GM19043 (cell line): ENCODE measurements around the gene FAM162A.
"Not testable (repeated sequence)": the region's sequence is repeated elsewhere in the genome, so short reads cannot be mapped to it uniquely, and the experiment has no call there.

Experiments used
- ATAC-seq: cut with Tn5 transposase; IDR thresholded peaks from one replicate; pipeline ENCODE4 v1.9.1; 2021; ENCODE audit warnings: low read depth; ENCODE audit not compliant: unreplicated experiment

The FAM162A gene

DNA sequence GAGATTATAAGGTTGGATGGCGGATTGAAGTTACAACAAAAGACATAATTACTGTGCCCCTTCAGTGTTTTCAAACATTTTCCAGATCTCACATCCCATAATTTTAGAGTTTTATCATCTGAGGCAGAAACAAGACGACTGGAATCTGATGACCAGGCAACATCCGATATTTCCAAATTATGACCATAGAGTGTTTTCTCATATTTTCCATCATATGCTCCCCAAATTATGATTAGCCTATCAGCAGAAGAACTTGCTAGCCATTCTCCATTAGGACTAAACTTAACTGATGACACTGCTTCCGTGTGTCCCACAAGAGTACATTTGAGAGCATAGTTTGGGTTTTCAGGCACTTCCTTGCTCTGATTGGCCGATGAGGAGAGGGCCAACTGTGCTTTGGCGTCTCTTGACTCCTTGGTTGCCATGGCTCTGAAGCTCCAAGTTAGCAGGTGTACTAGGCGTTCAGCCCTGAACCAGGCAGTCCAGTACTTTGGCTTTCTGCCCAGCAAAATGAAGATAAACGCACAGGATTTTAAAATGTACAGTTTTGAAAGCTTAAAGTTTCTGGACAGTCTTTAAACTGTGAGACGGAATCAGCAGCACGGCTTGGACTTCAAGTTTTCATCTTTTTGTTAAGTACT lies 31.2 kb downstream of the FAM162A start:
- ATAC-seq, result peak; percentile 43

DNA sequence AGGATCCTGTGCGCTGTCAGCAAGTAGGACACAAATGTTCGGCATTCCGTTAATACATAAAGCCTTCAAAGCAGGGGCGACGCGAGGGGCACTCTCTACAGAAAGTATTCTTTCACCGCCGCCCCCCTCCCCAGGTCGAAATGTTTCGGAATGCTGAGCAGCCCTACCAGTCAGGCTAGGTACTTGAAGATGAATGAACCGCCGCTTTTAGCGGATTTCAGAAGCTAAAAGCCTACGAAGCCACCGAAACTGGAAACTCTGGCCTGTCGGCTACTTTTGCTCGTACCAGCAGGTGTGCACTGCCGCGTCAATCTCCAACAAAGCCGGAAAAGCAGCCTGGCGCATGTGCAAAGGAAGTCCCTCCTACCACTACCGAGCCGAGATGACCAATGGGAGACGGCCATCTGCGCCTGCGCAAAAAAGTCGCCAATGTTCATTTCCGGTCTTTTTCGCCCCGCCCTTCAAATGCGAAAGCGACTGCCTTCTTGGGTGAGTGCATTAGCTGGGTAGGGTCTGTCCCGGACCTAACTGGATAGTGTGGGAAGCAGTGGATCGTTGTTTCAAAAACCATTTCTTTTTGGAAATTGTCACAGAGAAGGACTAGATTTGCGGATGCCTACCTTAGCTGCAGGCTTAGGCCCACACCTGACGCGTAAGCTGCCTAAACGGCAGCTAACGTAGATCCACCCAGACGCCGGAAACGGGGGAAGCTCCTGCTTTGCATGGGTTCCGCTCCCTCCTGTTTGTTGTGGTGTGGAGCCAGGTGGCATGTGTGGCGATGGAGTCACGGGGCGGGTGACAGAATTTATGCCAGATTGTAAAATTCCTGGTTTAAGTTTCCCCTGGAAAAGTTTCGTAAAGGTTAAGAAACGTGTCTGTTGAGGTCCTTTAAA lies 32.0 kb downstream of the FAM162A start, which contains the start of gene WDR5B:
Gene WDR5B (minus strand): TSS at position 301 of the 893 bp plus-strand sequence. CDS start 534 bp downstream, outside the sequence.
- ATAC-seq, result peak; percentile 83

DNA sequence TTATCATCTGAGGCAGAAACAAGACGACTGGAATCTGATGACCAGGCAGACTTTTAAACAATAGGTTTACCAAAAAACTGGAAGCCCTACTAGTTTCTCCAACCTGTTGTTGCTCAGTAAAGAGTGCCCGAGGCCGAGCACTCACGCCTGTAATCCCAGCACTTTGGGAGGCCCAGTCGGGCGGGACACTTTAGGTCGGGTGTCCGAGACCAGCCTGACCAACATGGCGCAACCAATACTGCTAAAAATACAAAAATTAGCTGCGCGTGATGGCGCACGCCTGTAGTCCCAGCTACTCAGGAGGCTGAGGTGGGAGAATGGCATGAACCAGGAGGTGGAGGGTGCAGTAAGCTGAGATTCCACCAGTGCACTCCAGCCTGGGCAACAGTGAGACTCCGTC lies 33.0 kb downstream of the FAM162A start:
- ATAC-seq, result no peak

DNA sequence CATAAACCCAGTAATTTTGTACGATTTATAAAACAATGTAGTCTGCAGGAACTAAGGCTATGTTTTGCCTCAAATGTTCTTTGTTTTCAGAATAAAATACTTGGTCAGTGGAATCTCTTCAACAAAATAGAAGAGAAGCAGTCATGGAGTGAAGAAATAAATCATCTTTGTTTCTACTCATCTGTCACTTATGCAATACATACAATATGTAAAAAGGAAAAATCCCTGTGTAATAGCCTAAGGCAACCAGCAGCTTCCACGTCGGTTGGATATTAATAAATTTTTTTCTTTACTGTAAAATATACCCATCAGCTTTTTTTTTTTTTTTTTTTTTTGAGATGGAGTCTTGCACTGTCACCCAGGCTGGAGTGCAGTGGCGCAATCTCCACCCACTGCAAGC lies 37.1 kb downstream of the FAM162A start:
- no peak for ATAC-seq

DNA sequence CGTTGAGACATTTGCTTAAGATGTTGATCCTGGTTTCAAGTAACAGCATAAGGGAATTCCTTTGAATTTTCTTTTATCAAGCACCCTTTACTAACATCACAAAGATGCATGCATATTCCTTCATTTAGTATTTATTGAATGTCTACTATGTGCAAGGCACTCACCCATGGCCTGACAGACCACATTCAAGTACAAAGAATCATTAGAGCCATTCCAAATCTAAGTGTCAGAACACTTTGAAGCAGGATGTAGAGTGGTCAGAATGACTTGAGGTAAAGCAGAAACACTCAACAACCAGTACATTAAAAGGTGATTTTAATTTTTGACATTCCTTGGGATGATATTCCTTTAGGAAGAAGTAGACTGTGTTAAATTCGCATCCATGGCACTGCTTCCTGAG lies 37.9 kb downstream of the FAM162A start:
- no peak for ATAC-seq

DNA sequence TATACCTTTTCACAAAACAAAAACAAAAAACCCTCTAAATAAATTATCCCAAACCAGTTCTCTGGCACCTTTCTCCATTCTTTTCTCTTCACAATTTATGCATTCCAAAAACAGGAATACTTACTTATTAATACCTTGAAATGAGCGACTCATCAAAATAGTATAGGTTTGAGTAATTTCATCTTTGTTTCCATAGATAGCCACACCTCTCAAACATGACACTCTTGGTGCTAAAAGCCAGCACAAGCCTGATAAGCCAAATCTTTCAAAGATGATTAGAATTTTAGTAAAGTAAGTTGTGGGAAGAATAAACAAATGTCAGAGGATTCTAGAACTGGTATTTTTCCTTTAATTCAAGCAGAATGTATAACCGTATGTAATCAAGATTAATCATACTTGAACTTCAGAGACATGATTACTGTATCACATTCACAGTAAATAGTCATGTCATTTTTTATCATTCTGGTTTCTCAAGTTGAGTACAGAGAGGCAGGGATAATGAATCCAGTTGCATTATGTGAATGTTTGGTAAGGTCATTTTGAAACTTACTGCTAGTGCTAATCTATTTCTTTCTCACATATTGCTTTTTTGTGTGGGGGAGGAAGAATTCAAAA lies 44.0 kb downstream of the FAM162A start:
- no peak for ATAC-seq

DNA sequence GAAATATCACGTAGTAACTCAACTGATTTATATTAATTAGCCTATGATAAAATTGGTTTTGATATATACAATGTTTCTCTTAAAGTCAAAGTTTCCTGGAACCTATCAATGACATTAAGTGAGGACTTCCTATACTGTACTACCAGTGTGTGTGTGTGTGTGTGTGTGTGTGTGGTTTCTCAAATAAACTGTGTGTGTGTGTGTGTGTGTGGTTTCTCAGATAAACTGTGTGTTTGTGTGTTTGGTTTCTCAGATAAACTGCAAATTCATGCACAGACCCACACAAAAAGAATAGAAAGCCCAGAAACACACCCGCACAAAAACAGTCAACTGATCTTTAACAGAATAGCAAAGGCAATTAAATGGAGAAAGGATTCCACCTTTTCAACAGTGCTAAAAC lies 46.4 kb downstream of the FAM162A start:
- no peak for ATAC-seq

DNA sequence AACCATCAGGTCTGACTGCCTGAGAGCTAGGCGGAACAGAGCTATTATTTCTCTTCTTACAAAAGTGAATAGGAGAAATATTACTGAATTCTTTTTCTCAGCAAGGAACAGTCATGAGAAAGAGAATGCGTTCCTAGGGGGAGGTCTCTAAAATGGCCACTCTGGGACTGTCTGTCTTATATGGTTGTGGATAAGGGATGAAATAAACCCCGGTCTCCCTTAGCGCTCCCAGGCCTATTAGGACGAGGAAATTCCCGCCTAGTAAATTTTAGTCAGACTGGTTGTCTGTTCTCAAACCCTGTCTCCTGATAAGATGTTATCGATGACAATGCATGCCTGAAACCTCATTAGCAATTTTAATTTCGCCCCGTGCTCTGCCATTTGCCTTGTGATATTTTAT lies 52.0 kb downstream of the FAM162A start:
- ATAC-seq, result no peak

DNA sequence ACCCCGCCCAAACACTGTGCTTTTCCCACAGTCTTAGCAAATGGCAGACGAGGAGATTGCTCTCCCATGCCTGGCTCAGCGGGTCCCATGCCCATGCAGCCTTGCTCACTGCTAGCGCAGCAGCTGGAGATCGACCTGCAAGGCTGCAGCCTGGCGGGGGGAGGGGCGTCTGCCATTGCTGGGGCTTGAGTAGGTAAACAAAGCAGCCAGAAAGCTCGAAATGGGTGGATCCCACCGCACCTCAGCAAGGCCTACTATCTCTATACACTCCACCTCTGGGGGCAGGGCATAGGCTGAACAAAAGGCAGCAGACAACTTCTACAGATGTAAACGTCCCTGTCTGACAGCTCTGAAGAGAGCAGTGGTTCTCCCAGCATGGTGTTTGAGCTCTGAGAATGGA lies 59.1 kb downstream of the FAM162A start:
- no peak for ATAC-seq

DNA sequence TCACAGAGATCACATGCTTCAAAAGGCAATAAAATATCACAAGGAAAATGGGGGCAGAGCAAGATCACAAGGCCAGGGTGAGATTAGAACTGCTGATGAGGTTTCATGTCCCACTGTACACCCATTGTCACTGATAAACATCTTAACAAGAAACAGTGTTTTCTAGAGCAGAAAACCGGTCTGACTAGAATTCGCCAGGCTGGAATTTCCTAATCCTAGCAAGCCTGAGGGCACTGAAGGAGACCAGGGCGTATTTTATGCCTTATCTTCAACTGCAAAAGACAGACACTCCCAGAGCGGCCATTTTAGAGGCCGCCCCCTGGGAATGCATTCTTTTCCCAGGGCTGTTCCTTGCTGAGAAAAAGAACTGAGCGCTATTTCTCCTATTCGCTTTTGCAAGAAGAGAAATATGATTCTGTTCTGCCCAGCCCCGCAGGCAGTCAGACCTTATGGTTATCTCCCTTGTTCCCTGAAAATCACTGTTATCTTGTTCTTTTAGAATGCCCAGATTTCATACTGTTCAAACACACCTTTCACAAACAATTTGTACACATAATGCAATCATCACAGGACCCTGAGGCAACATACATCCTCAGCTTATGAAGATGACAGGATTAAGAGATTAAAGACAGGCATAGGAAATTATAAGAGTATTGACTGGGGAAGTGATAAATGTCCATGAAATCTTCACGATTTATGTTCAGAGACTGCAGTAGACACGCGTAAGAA lies 59.9 kb downstream of the FAM162A start:
- not testable (repeated sequence) for ATAC-seq

DNA sequence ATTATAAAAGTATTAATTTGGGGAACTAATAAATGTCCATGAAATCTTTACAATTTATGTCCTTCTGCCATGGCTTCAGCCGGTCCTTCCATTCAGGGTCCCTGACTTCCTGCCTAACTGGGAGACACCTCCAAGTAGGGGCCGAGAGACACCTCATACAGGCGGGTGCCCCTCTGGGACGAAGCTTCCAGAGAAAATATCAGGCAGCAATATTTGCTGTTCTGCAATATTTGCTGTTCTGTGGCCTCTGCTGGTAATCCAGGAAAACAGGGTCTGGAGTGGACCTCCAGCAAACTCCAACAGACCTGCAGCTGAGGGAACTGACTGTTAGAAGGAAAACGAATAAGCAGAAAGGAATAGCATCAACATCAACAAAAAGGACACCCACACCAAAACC lies 60.5 kb downstream of the FAM162A start:
- ATAC-seq, result not testable (repeated sequence)

DNA sequence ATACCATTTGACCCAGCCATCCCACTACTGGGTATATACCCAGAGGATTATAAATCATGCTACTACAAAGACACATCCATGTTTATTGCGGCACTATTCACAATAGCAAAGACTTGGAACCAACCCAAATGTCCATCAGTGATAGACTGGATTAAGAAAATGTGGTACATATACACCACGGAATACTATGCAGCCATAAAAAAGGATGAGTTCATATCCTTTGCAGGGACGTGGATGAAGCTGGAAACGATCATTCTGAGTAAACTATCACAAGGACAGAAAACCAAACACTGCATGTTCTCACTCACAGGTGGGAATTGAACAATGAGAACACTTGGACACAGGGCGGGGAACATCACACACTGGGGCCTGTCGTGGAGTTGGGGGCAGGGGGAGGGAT lies 64.2 kb downstream of the FAM162A start:
- not testable (repeated sequence) for ATAC-seq

DNA sequence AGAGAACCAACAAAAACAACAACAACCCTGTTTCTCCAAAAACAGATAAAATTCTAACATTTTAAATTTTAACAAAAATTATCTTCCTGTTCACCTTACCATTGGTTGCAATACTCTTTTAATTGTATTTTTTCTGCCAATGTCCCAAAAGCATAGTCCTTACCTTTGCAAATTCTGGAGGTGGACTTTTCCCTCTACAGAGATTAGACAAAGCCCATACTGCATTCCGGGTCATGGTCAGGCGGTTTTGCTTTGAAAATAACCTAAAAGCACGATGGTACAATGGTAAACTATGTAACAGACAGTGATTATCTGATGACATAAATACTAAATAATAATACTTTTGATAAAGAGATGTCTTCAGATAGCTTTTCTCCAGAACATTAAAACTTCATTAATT lies 67.4 kb downstream of the FAM162A start:
- ATAC-seq, result no peak

DNA sequence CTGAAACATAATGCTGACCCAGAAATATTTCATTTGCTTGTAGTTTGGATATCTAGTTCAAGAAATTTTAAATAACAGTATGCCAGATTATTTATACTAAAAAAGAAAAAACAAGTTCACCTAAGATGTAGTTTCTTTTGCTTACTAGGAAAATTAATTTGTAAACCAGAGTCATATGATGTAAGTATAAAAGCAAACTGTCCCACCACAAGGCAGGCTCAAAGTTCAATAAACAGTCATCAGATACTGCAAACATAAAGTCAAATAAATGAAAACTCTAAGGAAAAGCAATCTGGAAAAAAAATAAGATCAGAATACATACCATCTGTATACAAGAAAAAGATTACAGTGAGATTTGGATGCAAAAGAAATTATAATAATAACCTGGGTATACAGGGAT lies 72.1 kb downstream of the FAM162A start:
- no peak for ATAC-seq

DNA sequence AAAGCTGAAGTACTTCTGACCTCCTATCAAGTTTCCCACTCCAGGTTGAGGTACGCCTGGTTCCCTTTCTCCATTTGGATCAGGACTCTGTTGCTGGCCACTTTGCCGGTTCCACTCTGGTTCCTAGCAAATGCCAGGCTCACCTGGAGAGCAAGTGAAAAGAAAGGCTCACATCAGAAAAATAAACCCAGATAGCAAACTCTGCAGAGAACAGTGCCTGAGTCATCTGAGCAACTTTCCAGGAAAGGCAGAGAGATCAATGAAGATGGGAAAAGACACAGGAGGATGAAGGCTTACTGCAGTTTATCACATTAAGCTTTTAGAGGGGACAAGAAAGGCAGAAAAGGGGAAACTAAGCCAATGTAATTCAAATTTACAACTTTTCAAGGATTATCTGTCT lies 73.7 kb downstream of the FAM162A start:
- no peak for ATAC-seq

DNA sequence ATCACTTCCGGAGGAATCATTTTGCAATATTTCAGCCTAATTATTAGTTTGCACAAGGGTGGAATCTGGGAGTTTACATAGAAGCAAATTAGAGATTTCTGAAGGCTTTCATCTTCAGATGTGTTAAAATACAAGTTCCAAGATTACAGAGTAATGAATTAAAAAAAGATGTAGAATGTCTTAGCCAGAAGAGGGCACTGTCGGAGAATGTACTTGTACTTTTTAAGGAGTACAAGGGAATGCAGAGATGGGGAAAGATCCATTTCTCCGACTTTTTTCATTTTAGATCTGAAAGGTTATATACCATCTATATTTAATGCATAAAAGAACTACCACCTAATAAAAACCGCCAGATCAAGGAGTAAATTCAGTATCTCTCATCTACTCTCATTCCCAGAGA lies 75.0 kb downstream of the FAM162A start:
- ATAC-seq, result no peak

DNA sequence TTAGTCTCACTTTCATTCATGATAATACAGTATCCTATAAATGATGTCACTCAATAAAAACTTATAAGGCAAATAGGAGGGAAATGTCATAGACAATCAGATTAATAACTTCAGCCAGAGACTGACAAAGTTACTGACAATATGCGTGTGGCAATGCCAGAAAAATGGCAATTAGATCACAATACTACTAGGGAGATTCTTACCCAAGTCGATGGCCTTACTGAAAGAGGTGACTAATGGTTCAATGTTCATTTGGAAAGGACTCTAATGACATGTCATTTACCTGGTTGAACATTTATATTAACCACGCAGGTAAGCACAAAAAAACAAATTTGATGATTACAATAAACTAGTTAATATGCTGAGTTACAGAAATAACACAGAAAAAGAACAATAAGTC lies 77.8 kb downstream of the FAM162A start:
- ATAC-seq, result no peak
